ENCODE data around the gene SART3. TPM values are rescaled to one million over a fixed set of nuclear protein-coding genes. Genes with fewer than 3 reads are reported as not detected.

The SART3 gene, protein sequence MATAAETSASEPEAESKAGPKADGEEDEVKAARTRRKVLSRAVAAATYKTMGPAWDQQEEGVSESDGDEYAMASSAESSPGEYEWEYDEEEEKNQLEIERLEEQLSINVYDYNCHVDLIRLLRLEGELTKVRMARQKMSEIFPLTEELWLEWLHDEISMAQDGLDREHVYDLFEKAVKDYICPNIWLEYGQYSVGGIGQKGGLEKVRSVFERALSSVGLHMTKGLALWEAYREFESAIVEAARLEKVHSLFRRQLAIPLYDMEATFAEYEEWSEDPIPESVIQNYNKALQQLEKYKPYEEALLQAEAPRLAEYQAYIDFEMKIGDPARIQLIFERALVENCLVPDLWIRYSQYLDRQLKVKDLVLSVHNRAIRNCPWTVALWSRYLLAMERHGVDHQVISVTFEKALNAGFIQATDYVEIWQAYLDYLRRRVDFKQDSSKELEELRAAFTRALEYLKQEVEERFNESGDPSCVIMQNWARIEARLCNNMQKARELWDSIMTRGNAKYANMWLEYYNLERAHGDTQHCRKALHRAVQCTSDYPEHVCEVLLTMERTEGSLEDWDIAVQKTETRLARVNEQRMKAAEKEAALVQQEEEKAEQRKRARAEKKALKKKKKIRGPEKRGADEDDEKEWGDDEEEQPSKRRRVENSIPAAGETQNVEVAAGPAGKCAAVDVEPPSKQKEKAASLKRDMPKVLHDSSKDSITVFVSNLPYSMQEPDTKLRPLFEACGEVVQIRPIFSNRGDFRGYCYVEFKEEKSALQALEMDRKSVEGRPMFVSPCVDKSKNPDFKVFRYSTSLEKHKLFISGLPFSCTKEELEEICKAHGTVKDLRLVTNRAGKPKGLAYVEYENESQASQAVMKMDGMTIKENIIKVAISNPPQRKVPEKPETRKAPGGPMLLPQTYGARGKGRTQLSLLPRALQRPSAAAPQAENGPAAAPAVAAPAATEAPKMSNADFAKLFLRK
- polyA plus RNA-seq (2013, experiment 1 of 2), result 44.2 TPM
- 38.5 TPM for polyA plus RNA-seq (2013, experiment 2 of 2)

DNA sequence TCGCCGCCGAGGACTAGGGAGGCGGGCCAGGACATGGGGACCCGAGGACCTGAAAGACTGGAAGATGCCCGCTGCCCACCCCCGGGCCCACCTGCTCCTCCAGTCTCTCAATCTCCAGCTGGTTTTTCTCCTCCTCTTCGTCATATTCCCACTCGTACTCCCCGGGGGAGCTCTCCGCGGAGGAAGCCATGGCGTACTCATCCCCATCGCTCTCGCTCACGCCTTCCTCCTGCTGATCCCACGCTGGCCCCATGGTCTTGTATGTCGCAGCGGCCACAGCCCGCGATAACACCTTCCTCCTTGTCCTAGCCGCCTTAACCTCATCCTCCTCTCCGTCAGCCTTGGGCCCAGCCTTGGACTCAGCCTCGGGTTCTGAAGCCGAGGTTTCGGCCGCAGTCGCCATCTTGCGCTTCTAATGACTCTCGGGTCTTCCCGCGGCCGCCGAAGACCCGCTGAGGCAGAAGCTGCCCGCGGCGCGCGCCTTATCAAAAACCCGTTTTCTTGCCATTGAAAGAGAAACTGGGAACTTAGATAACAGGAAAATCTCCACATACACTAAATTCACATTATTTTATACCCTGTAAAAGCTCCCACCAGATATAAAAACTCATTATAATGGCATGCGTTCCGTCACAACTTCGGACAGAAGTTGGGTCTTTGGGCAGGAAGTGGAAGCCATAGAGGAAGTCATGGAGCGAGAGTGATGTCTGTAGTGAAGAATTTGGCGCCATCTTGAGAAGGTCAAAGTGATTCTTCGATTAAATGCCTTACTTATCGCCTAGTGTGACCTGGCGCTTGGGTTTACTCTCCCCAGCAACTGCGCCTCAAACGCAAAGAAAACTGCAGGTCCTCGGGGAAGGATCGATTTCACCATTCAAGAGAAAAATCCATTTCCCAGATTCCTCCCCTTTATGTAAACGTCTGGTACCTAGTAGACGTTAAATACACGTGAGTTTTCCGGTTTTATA lies at the start of gene SART3:
SART3 (minus strand) TSS at position 422 of the 968 bp plus-strand sequence; CDS start at position 403, 19 bp downstream.
- Histone ChIP-seq H3K27ac (ENCODE audit: low read depth, low read length, severe bottlenecking) (peak within 1 kb of the TSS; percentile 99), H3K9me3 (ENCODE audit: control insufficient read depth, low read length) (no peaks in the 10 kb centered on the region), H3K4me3 (ENCODE audit: extremely low read depth, insufficient read depth, low read length, poor library complexity, severe bottlenecking) (peak within 1 kb of the TSS; percentile 98), H3K36me3 (ENCODE audit: control insufficient read depth, insufficient read depth, low read length) (peaks cover 52% of the 10 kb centered on the region), H3K4me1 (ENCODE audit: control insufficient read depth, insufficient read depth, low read length, poor library complexity, severe bottlenecking) (peaks cover 3% of the 10 kb centered on the region)
- 0% methylated on average over 39 to 43 of the region's 57 CpGs for WGBS, 2 experiments (ENCODE audit: insufficient coverage in 2 of 2)

DNA sequence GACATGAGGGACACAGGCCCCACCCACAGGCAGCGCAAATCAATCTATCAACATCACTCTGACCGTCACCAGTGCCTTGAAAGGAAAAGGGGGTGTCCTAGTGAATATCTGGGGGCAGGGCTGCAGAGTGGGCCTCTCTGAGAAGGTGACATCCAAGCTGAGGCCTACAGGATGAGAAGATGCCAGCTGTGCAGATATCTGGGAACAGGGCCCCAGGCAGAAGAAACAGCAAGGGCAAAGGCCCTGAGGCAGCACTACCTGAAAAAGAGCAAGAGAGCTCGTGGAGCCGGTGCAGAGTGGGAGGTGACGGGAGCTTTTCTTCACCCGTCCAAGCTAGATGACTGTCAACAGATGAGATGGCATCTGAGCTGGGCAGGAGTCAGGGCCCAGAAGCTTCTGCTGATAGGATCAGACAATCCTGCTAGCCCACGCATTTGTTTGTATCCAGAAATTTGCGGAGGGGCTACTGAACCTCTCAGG lies 49.4 kb upstream of the SART3 start:
- no peaks in the 10 kb centered on the region for H3K36me3 ChIP-seq (ENCODE audit: control insufficient read depth, insufficient read depth, low read length)
- no peak overlapping the region for H3K4me3 ChIP-seq (ENCODE audit: extremely low read depth, insufficient read depth, low read length, poor library complexity, severe bottlenecking)
- H3K9me3 ChIP-seq (ENCODE audit: control insufficient read depth, low read length), result no peaks in the 10 kb centered on the region
- WGBS, 2 experiments (ENCODE audit: insufficient coverage in 2 of 2), result 89 to 97% methylated on average over 6 to 7 of the region's 8 CpGs
- H3K27ac ChIP-seq (ENCODE audit: low read depth, low read length, severe bottlenecking), result no peak overlapping the region
- peaks cover 14% of the 10 kb centered on the region for H3K4me1 ChIP-seq (ENCODE audit: control insufficient read depth, insufficient read depth, low read length, poor library complexity, severe bottlenecking)

DNA sequence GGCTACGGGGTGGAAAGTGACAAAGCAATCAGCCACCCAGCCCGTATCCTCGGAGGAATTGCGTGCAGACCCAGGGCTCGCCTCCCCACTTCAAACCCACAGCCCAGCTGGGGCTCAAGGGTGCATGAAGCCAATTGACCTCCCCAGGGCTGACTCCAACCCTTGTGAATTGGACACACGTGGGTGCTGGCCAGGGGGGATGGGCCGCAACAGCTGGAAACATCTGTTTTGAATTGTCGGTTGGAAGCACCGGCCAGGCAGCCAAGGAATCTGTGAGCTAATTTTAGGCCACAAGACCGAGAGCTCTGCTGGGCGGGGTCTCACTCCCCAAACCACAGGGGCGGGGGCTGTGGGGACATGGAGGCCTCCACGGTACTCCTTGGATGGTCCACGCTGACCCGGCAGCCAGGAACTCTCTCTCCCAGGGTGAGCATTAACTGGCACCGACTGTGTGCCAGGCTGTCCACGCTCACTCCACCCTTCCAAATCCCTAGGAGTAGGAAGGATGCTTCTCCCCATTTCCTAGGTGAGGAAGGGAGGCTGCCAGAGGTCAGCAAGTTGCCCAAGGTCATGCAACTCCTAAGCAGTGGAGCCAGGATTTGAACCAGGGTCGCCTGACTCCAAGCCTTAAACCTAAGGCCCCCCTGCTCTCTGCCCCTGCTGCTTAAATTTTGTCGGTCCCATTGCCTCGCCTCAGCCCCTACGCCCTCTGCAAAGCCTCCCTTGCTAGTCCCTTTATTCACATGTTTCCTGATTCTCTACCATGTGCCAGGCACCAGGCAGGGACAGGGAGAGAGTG lies 48.8 kb upstream of the SART3 start:
- WGBS, 2 experiments (ENCODE audit: insufficient coverage in 2 of 2), result 74 to 79% methylated on average over 14 to 16 of the region's 21 CpGs
- Histone ChIP-seq H3K27ac (ENCODE audit: low read depth, low read length, severe bottlenecking) (no peak overlapping the region), H3K9me3 (ENCODE audit: control insufficient read depth, low read length) (no peaks in the 10 kb centered on the region), H3K4me1 (ENCODE audit: control insufficient read depth, insufficient read depth, low read length, poor library complexity, severe bottlenecking) (peaks cover 14% of the 10 kb centered on the region), H3K4me3 (ENCODE audit: extremely low read depth, insufficient read depth, low read length, poor library complexity, severe bottlenecking) (no peak overlapping the region), H3K36me3 (ENCODE audit: control insufficient read depth, insufficient read depth, low read length) (no peaks in the 10 kb centered on the region)

DNA sequence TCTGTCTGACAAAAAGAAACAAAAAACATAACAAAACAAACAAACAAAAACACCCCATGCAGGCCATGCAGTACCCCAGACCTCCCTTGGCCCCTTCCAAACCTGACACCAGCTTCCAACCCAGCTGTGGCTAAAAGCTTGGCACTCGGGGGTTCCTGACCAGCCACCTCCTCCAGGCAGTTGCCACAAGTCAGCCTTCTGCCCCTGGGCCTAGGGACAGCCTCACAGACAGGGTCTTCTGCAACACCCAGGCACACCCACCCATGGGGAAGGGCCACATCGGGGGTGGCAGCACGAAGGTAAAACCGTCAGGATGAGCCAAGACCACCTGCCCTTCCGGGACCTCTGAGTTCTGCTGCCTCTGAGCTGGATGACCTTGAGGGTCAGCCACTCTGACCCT lies 47.6 kb upstream of the SART3 start:
- Histone ChIP-seq H3K36me3 (ENCODE audit: control insufficient read depth, insufficient read depth, low read length) (no peaks in the 10 kb centered on the region), H3K4me3 (ENCODE audit: extremely low read depth, insufficient read depth, low read length, poor library complexity, severe bottlenecking) (no peak overlapping the region), H3K9me3 (ENCODE audit: control insufficient read depth, low read length) (no peaks in the 10 kb centered on the region), H3K4me1 (ENCODE audit: control insufficient read depth, insufficient read depth, low read length, poor library complexity, severe bottlenecking) (peaks cover 14% of the 10 kb centered on the region), H3K27ac (ENCODE audit: low read depth, low read length, severe bottlenecking) (no peak overlapping the region)
- WGBS, 2 experiments (ENCODE audit: insufficient coverage in 2 of 2), result 92 to 93% methylated on average over 5 of the region's 5 CpGs

DNA sequence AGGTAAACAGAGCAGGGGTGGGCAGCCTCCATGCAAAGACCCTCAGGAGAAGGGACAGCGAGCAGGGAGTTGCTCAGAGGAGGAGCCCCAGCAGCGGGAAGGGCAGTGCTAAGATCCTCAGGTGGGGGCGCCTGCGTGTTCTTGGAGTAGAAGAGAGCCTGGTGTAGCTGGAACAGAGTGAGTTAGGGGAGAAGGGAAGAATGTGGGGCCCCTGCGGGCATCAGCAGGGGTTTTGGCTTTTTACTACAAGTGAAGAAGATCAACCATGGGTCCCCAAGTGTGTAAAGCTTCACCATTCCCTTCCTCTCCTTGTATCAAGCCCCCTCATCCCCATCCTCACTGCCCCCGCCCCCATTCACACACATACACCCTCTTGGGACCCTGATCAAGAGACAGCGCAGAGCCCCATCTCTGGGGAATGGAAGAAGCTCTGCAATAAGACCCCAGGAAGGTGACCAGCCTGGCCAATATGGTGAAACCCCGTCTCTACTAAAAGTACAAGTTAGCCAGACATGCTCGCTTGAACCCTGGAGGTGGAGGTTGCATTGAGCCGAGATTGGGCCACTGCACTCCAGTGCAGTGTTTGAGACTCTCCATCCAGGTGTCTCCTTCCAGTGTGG lies 47.1 kb upstream of the SART3 start:
- 85 to 91% methylated on average over 6 to 9 of the region's 10 CpGs for WGBS, 2 experiments (ENCODE audit: insufficient coverage in 2 of 2)
- no peaks in the 10 kb centered on the region for H3K36me3 ChIP-seq (ENCODE audit: control insufficient read depth, insufficient read depth, low read length)
- no peak overlapping the region for H3K4me3 ChIP-seq (ENCODE audit: extremely low read depth, insufficient read depth, low read length, poor library complexity, severe bottlenecking)
- peaks cover 13% of the 10 kb centered on the region for H3K4me1 ChIP-seq (ENCODE audit: control insufficient read depth, insufficient read depth, low read length, poor library complexity, severe bottlenecking)
- H3K9me3 ChIP-seq (ENCODE audit: control insufficient read depth, low read length), result no peaks in the 10 kb centered on the region
- no peak overlapping the region for H3K27ac ChIP-seq (ENCODE audit: low read depth, low read length, severe bottlenecking)

DNA sequence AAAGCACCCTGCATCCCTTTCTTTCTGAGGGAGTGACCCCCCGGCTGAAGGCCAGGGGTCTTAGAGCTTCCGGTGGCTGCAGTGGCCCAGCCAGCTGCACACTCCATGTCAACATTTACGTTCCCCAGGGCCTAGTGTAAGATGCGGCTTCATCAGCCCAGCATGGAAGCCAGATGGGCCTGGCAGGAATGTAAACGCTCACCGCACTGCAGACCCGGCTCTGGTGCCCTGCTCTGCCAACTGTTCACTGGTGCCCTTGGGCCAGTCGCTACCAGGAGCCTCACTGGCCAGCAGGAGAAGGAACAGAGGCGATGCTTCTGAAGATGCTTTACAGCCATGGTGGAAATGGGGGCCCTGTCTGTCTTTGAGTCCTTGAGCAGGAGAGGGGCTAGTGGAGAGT lies 45.5 kb upstream of the SART3 start:
- Histone ChIP-seq H3K27ac (ENCODE audit: low read depth, low read length, severe bottlenecking) (no peak overlapping the region), H3K36me3 (ENCODE audit: control insufficient read depth, insufficient read depth, low read length) (no peaks in the 10 kb centered on the region)

DNA sequence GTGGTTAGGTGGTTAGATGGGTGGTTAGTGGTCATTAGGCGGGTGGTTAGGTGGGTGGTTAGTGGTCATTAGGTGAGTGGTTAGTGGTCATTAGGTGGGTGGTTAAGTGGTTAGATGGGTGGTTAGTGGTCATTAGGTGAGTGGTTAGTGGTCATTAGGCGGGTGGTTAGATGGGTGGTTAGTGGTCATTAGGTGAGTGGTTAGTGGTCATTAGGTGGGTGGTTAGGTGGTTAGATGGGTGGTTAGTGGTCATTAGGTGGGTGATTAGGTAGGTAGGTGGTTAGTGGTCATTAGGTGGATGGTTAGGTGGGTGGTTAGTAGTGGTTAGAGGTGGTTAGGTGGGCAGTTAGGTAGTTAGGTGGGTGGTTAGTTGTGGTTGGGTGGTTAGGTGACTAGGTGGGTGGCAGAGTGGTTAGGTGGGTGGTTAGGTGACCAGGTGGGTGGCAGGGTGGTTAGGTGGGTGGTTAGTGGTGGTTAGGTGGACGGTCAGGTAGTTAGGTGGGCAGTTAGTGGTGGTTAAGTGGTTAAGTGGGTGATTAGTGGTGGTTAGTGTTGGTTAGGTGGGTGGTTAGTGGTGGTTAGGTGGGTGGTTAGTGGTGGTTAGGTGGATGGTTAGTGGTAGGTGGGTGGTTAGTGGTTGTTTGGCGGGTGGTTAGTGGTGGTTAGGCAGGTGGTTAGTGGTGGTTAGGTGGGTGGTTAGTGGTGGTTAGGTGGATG lies 44.9 kb upstream of the SART3 start:
- Histone ChIP-seq H3K27ac (ENCODE audit: low read depth, low read length, severe bottlenecking) (no peak overlapping the region), H3K9me3 (ENCODE audit: control insufficient read depth, low read length) (no peaks in the 10 kb centered on the region), H3K4me1 (ENCODE audit: control insufficient read depth, insufficient read depth, low read length, poor library complexity, severe bottlenecking) (peaks cover 9% of the 10 kb centered on the region), H3K36me3 (ENCODE audit: control insufficient read depth, insufficient read depth, low read length) (no peaks in the 10 kb centered on the region), H3K4me3 (ENCODE audit: extremely low read depth, insufficient read depth, low read length, poor library complexity, severe bottlenecking) (no peak overlapping the region)
- 94 to 100% methylated on average over 3 to 4 of the region's 4 CpGs for WGBS, 2 experiments (ENCODE audit: insufficient coverage in 2 of 2)

More for the DNA sequence above, 45.5 kb upstream of the SART3 start:
- Histone ChIP-seq H3K4me1 (ENCODE audit: control insufficient read depth, insufficient read depth, low read length, poor library complexity, severe bottlenecking) (peaks cover 9% of the 10 kb centered on the region), H3K4me3 (ENCODE audit: extremely low read depth, insufficient read depth, low read length, poor library complexity, severe bottlenecking) (no peak overlapping the region), H3K9me3 (ENCODE audit: control insufficient read depth, low read length) (no peaks in the 10 kb centered on the region)
- 89 to 92% methylated on average over 8 to 9 of the region's 9 CpGs for WGBS, 2 experiments (ENCODE audit: insufficient coverage in 2 of 2)

DNA sequence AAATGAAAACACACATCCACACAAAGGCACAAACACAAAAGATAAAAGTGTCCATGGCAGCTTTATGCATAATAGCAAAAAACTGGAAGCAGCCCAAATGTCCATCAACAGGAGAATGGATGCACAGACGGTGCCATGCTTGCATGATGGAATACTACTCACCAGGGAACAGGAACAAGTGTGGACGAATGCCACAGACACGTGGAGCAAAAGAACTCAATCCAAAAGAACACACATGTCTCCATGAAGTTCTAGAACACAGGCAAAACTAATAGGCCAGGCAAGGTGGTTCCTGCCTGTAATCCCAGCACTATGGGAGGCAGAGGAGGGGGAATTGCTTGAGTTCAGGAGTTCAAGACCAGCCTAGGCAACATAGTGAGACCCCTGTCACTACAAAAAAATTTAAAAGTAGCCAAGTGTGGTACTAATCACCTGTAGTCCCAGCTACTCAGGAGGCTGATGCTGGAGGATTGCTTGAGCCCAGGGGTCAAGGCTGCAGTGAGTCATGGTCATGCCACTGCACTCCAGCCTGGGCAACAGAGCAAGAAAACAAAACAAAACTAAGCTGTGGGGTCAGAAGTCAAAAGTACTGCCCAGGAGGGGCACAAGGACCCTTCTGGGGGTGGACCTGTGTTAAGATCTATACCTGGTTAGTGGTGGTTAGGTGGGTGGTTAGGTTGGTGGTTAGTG lies 44.2 kb upstream of the SART3 start:
- Histone ChIP-seq H3K36me3 (ENCODE audit: control insufficient read depth, insufficient read depth, low read length) (no peaks in the 10 kb centered on the region), H3K4me1 (ENCODE audit: control insufficient read depth, insufficient read depth, low read length, poor library complexity, severe bottlenecking) (peaks cover 7% of the 10 kb centered on the region), H3K9me3 (ENCODE audit: control insufficient read depth, low read length) (no peaks in the 10 kb centered on the region), H3K27ac (ENCODE audit: low read depth, low read length, severe bottlenecking) (no peak overlapping the region), H3K4me3 (ENCODE audit: extremely low read depth, insufficient read depth, low read length, poor library complexity, severe bottlenecking) (no peak overlapping the region)
- 75 to 84% methylated on average over 1 to 3 of the region's 3 CpGs for WGBS, 2 experiments (ENCODE audit: insufficient coverage in 2 of 2)
